Mesenchymal stem cell (in vitro differentiated cells and primary cell): ENCODE data around the gene SAMD4A.

Experiments used
- DNase-seq: peaks from one replicate; pipeline ENCODE4 v3.0.0-alpha.2; 2013
- H2AFZ ChIP-seq: one replicate; pipeline ENCODE4 v1.6.1; 2013; ENCODE audit warnings: low read depth, mild to moderate bottlenecking, control low read depth, inconsistent platforms, low read length, moderate library complexity
- H2AK5ac ChIP-seq: 2 replicates; pipeline ENCODE4 v1.6.1; 2013; ENCODE audit warnings: low read length, moderate library complexity, mild to moderate bottlenecking, inconsistent platforms; ENCODE audit not compliant: severe bottlenecking
- H2BK120ac ChIP-seq: one replicate; pipeline ENCODE4 v1.6.1; 2013; ENCODE audit warnings: low read depth, mild to moderate bottlenecking, inconsistent platforms, low read length, moderate library complexity
- H2BK12ac ChIP-seq, 2 experiments: one replicate each; pipeline ENCODE4 v1.6.1; 2013; ENCODE audit warnings: inconsistent platforms in 2 of 2, low read length in 2 of 2, mild to moderate bottlenecking in 2 of 2, moderate library complexity in 2 of 2, control low read depth in 1 of 2
- H2BK15ac ChIP-seq: one replicate; pipeline ENCODE4 v1.6.1; 2013; ENCODE audit warnings: mild to moderate bottlenecking, low read depth, inconsistent platforms; ENCODE audit not compliant: poor library complexity, severe bottlenecking
- H2BK5ac ChIP-seq: 2 replicates; pipeline ENCODE4 v1.6.1; 2013; ENCODE audit warnings: low read depth, mild to moderate bottlenecking, low read length, control low read depth, inconsistent platforms; ENCODE audit not compliant: poor library complexity, severe bottlenecking
- H3K14ac ChIP-seq, 2 experiments: one replicate each; pipeline ENCODE4 v1.6.1; 2013; ENCODE audit warnings: inconsistent platforms in 2 of 2, low read length in 2 of 2, control low read depth in 1 of 2, mild to moderate bottlenecking in 1 of 2, moderate library complexity in 1 of 2
- H3K18ac ChIP-seq, 2 experiments: one replicate each; pipeline ENCODE4 v1.6.1; 2013; ENCODE audit warnings: inconsistent platforms in 2 of 2, low read length in 2 of 2, control low read depth in 1 of 2, low read depth in 1 of 2, mild to moderate bottlenecking in 1 of 2
- H3K23ac ChIP-seq, 2 experiments: one replicate each; pipeline ENCODE4 v1.6.1; 2013; ENCODE audit warnings: inconsistent platforms in 2 of 2, low read length in 2 of 2, mild to moderate bottlenecking in 2 of 2, moderate library complexity in 2 of 2, control low read depth in 1 of 2
- H3K27ac ChIP-seq: 2 replicates; pipeline ENCODE4 v1.5.1; 2013; ENCODE audit warnings: mild to moderate bottlenecking, moderate library complexity, low read length, control low read depth, inconsistent platforms; ENCODE audit not compliant: poor library complexity, severe bottlenecking
- H3K27me3 ChIP-seq, 2 experiments: 2 replicates each; pipeline versions ENCODE4 v1.6.1 to v1.7.0; 2013; ENCODE audit warnings: low read length in 2 of 2, mild to moderate bottlenecking in 2 of 2, moderate library complexity in 2 of 2, control low read depth in 1 of 2, inconsistent platforms in 1 of 2; ENCODE audit not compliant: control insufficient read depth in 1 of 2, insufficient read depth in 1 of 2
- H3K36me3 ChIP-seq, 2 experiments: 2 replicates each; pipeline versions ENCODE4 v1.6.1 to v1.7.0; 2013; ENCODE audit warnings: low read length in 2 of 2, control low read depth in 1 of 2, inconsistent platforms in 1 of 2, low read depth in 1 of 2, mild to moderate bottlenecking in 1 of 2; ENCODE audit not compliant: insufficient read depth in 2 of 2, control insufficient read depth in 1 of 2
- H3K4ac ChIP-seq, 2 experiments: one replicate each; pipeline ENCODE4 v1.6.1; 2013; ENCODE audit warnings: inconsistent platforms in 2 of 2, low read length in 2 of 2, mild to moderate bottlenecking in 2 of 2, moderate library complexity in 2 of 2, control low read depth in 1 of 2, low read depth in 1 of 2
- H3K4me1 ChIP-seq: 2 replicates; pipeline ENCODE4 v1.6.1; 2013; ENCODE audit warnings: low read depth, low read length, control low read depth; ENCODE audit not compliant: control insufficient read depth, insufficient read depth
- H3K4me2 ChIP-seq: 2 replicates; pipeline ENCODE4 v1.6.1; 2013; ENCODE audit warnings: low read length, mild to moderate bottlenecking, inconsistent platforms; ENCODE audit not compliant: poor library complexity, severe bottlenecking
- H3K4me3 ChIP-seq, 2 experiments: 2 replicates each; pipeline versions ENCODE4 v1.5.1 to v1.7.0; 2013; ENCODE audit warnings: low read length in 2 of 2, mild to moderate bottlenecking in 2 of 2, control low read depth in 1 of 2, low read depth in 1 of 2; ENCODE audit not compliant: insufficient read depth in 1 of 2
- H3K79me1 ChIP-seq: replicated peaks from 2 replicates; pipeline ENCODE4 v1.6.1; 2013; ENCODE audit warnings: mild to moderate bottlenecking, control low read depth, low read length, inconsistent platforms; ENCODE audit not compliant: poor library complexity, severe bottlenecking
- H3K9ac ChIP-seq: 2 replicates; pipeline ENCODE4 v1.7.0; 2013; ENCODE audit warnings: mild to moderate bottlenecking, low read length, moderate library complexity
- H3K9me3 ChIP-seq: 2 replicates; pipeline ENCODE4 v1.7.0; 2013; ENCODE audit warnings: mild to moderate bottlenecking, low read length; ENCODE audit not compliant: control insufficient read depth
- H4K8ac ChIP-seq: one replicate; pipeline ENCODE4 v1.6.1; 2013; ENCODE audit warnings: inconsistent platforms, mild to moderate bottlenecking, low read length, moderate library complexity
- H4K91ac ChIP-seq: one replicate; pipeline ENCODE4 v1.6.1; 2013; ENCODE audit warnings: mild to moderate bottlenecking, low read length, inconsistent platforms
- WGBS: methylation state at CpG from one replicate; pipeline ENCODE4 v1.1.7; 2013; ENCODE audit warnings: mixed read lengths; 5-methylcytosine and 5-hydroxymethylcytosine counted together

Gene SAMD4A

DNA sequence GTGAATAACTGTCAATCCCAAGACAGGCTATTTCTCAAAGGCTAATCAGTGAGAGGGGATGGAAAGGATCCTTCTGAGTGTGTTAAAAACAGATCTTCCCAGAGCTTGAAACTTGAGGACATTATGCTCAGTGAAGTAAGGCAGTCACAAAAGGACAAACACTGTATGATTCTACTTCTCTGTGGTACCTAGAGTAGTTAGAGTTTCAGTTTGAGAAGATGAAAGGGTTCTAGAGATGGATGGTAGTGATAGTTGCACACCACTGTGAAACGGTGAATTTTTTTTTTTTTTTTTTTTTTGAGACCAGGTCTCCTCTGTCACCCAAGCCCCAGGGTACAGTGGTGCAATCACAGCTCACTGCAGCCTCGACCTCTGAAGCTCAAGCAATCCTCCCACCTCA lies 133.8 kb downstream of the SAMD4A start:
- Histone ChIP-seq H2BK15ac (no peak overlapping the region), H2BK12ac (no peak overlapping the region), H4K91ac (no peak overlapping the region), H3K36me3 (peaks cover 9 to 11% of the 10 kb centered on the region in 2 experiments), H2AK5ac (no peak overlapping the region), H3K27me3 (no peaks in the 10 kb centered on the region), H3K4me3 (no peak overlapping the region), H4K8ac (no peak overlapping the region), H3K4me2 (no peak overlapping the region), H3K4me1 (peaks cover 17% of the 10 kb centered on the region), H2AFZ (no peak overlapping the region), H2BK120ac (no peak overlapping the region), H3K79me1 (peaks cover 50% of the 10 kb centered on the region), H3K9ac (no peak overlapping the region), H2BK5ac (no peak overlapping the region), H3K23ac (no peak overlapping the region), H3K14ac (no peak overlapping the region), H3K27ac (no peak overlapping the region), H3K4ac (no peak overlapping the region), H3K9me3 (no peaks in the 10 kb centered on the region), H3K18ac (no peak overlapping the region)
- DNase-seq, result no peak
- WGBS, result 70% methylated on average over 2 of the region's 2 CpGs

DNA sequence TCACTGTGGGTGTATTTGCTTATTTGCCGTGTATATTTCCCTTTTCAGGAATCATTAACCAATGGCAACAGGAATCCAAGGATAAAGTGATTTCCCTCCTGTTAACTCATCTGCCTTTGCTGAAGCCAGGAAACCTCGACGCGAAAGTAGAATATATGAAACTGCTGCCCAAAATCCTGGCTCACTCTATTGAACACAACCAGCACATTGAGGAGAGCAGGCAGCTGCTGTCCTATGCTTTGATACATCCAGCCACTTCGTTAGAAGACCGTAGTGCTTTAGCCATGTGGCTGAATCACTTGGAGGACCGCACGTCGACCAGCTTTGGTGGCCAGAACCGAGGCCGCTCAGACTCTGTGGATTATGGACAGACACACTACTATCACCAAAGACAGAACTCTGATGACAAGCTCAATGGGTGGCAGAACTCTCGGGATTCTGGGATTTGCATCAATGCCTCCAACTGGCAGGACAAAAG lies 135.1 kb downstream of the SAMD4A start:
- Histone ChIP-seq H4K91ac (no peak overlapping the region), H3K18ac (no peak overlapping the region), H3K4me1 (peaks cover 15% of the 10 kb centered on the region), H2AFZ (no peak overlapping the region), H3K23ac (no peak overlapping the region), H3K27ac (no peak overlapping the region), H2AK5ac (no peak overlapping the region), H2BK120ac (no peak overlapping the region), H4K8ac (no peak overlapping the region), H2BK12ac (no peak overlapping the region), H3K9me3 (no peaks in the 10 kb centered on the region), H3K4ac (no peak overlapping the region), H3K4me3 (no peak overlapping the region), H3K14ac (no peak overlapping the region), H2BK15ac (no peak overlapping the region), H2BK5ac (no peak overlapping the region), H3K36me3 (peaks cover 9 to 11% of the 10 kb centered on the region in 2 experiments), H3K4me2 (no peak overlapping the region), H3K27me3 (no peaks in the 10 kb centered on the region), H3K9ac (no peak overlapping the region), H3K79me1 (peaks cover 49% of the 10 kb centered on the region)
- DNase-seq, result no peak
- WGBS, result 96% methylated on average over 12 of the region's 12 CpGs

GRCh38 chr14:54702492-54702891 lies 135.6 kb downstream of the SAMD4A start:
- Histone ChIP-seq H3K4me2 (no peak overlapping the region), H2AFZ (no peak overlapping the region), H4K91ac (no peak overlapping the region), H3K23ac (no peak overlapping the region), H4K8ac (no peak overlapping the region), H3K4me3 (no peak overlapping the region), H3K9me3 (no peaks in the 10 kb centered on the region), H3K79me1 (peaks cover 49% of the 10 kb centered on the region), H3K36me3 (peaks cover 9 to 11% of the 10 kb centered on the region in 2 experiments), H2BK12ac (no peak overlapping the region), H3K18ac (no peak overlapping the region), H2BK120ac (no peak overlapping the region), H3K14ac (no peak overlapping the region), H3K27me3 (no peaks in the 10 kb centered on the region), H2BK15ac (no peak overlapping the region), H3K4ac (no peak overlapping the region), H2BK5ac (no peak overlapping the region), H3K9ac (no peak overlapping the region), H2AK5ac (no peak overlapping the region), H3K4me1 (peaks cover 12% of the 10 kb centered on the region), H3K27ac (no peak overlapping the region)
- WGBS, result 96% methylated on average over 5 of the region's 5 CpGs
- no peak for DNase-seq

DNA sequence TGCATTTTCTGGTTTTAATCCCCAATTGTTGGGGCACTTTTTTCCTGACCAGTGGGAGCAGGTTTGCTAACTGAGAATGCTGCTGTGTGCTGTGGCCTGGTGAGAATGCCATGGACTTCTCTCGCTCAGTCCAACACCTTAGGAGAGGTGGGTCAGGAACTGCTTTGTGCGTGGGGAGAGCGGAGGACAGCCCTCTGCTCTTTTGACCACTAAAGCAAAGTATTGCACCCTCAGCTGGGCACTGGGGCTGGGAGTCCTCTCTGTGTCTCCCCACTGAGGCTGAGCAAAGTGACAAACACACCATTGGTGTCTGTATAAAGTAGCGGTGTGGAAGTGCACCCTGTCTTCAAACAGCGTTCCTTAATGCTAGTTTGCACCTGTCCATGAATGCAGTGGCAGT lies 136.2 kb downstream of the SAMD4A start:
- Histone ChIP-seq H3K23ac (no peak overlapping the region), H3K4me3 (no peak overlapping the region), H2BK120ac (no peak overlapping the region), H2BK15ac (no peak overlapping the region), H3K9ac (no peak overlapping the region), H2BK12ac (no peak overlapping the region), H2BK5ac (no peak overlapping the region), H3K4me2 (no peak overlapping the region), H4K8ac (no peak overlapping the region), H3K18ac (no peak overlapping the region), H3K14ac (no peak overlapping the region), H2AFZ (no peak overlapping the region), H3K79me1 (peaks cover 52% of the 10 kb centered on the region), H3K9me3 (no peaks in the 10 kb centered on the region), H4K91ac (no peak overlapping the region), H3K27me3 (no peaks in the 10 kb centered on the region), H2AK5ac (no peak overlapping the region), H3K4me1 (peaks cover 9% of the 10 kb centered on the region), H3K36me3 (peaks cover 9 to 11% of the 10 kb centered on the region in 2 experiments), H3K4ac (peak overlapping the region; percentile 20 to 60), H3K27ac (no peak overlapping the region)
- 98% methylated on average over 5 of the region's 5 CpGs for WGBS
- no peak for DNase-seq
